Muscle layer of duodenum (tissue), 2 donors: Measurements from ENCODE around the gene UBE2F.

ENCODE experiments used
- H3K27ac ChIP-seq: one replicate; pipeline ENCODE4 v1.7.0; 2013; ENCODE audit warnings: mild to moderate bottlenecking, low read length
- H3K27me3 ChIP-seq: one replicate; pipeline ENCODE4 v1.7.0; 2013; ENCODE audit warnings: low read depth, mild to moderate bottlenecking, control low read depth, low read length
- H3K36me3 ChIP-seq, 2 donors: one replicate each; pipeline ENCODE4 v1.7.0; 2013; ENCODE audit warnings: low read length in 2 of 2, control low read depth in 1 of 2, mild to moderate bottlenecking in 1 of 2; ENCODE audit not compliant: insufficient read depth in 2 of 2, control insufficient read depth in 1 of 2
- H3K4me1 ChIP-seq, 2 donors: one replicate each; pipeline ENCODE4 v1.7.0; 2013; ENCODE audit warnings: low read length in 2 of 2, mild to moderate bottlenecking in 2 of 2, control low read depth in 1 of 2, moderate library complexity in 1 of 2; ENCODE audit not compliant: insufficient read depth in 2 of 2, control insufficient read depth in 1 of 2
- H3K4me3 ChIP-seq, 2 donors: one replicate each; pipeline ENCODE4 v1.7.0; 2013; ENCODE audit warnings: low read length in 2 of 2, low read depth in 1 of 2, mild to moderate bottlenecking in 1 of 2
- H3K9me3 ChIP-seq, 2 donors: one replicate each; pipeline ENCODE4 v1.7.0; 2013; ENCODE audit warnings: low read length in 2 of 2, control low read depth in 1 of 2, mild to moderate bottlenecking in 1 of 2; ENCODE audit not compliant: control insufficient read depth in 1 of 2
- donor health status: healthy.

UBE2F gene

GRCh38 chr2:238004077-238004830 is 37.4 kb downstream of the UBE2F start:
- H3K36me3 ChIP-seq = peaks cover 0 to 8% of the 10 kb centered on the region in 2 donors

GRCh38 chr2:238005528-238005927 is 38.7 kb downstream of the UBE2F start:
- H3K27me3 ChIP-seq = no peaks in the 10 kb centered on the region
- H3K4me3 ChIP-seq = no peak overlapping the region

More at GRCh38 chr2:238004077-238004830, 37.4 kb downstream of the UBE2F start:
- H3K27ac ChIP-seq = no peak overlapping the region
- H3K9me3 ChIP-seq = no peaks in the 10 kb centered on the region
- H3K4me1 ChIP-seq = no peaks in the 10 kb centered on the region
- H3K27me3 ChIP-seq = no peaks in the 10 kb centered on the region
- no peak overlapping the region for H3K4me3 ChIP-seq

GRCh38 chr2:238006510-238006909 is 39.7 kb downstream of the UBE2F start:
- H3K4me3 ChIP-seq = no peak overlapping the region
- no peaks in the 10 kb centered on the region for H3K4me1 ChIP-seq
- H3K9me3 ChIP-seq = no peaks in the 10 kb centered on the region
- no peaks in the 10 kb centered on the region for H3K27me3 ChIP-seq
- H3K36me3 ChIP-seq = no peaks in the 10 kb centered on the region
- no peak overlapping the region for H3K27ac ChIP-seq

More at GRCh38 chr2:238005528-238005927, 38.7 kb downstream of the UBE2F start:
- Histone ChIP-seq H3K9me3 (no peaks in the 10 kb centered on the region), H3K4me1 (no peaks in the 10 kb centered on the region), H3K27ac (no peak overlapping the region), H3K36me3 (peaks cover 0 to 2% of the 10 kb centered on the region in 2 donors)

GRCh38 chr2:238007924-238008323 is 41.1 kb downstream of the UBE2F start:
- H3K36me3 ChIP-seq = no peaks in the 10 kb centered on the region

GRCh38 chr2:238009563-238009962 is 42.7 kb downstream of the UBE2F start:
- no peaks in the 10 kb centered on the region for H3K27me3 ChIP-seq
- no peaks in the 10 kb centered on the region for H3K36me3 ChIP-seq
- no peaks in the 10 kb centered on the region for H3K4me1 ChIP-seq
- no peak overlapping the region for H3K4me3 ChIP-seq
- no peak overlapping the region for H3K27ac ChIP-seq
- no peaks in the 10 kb centered on the region for H3K9me3 ChIP-seq

More at GRCh38 chr2:238007924-238008323, 41.1 kb downstream of the UBE2F start:
- H3K27ac ChIP-seq = no peak overlapping the region
- H3K27me3 ChIP-seq = no peaks in the 10 kb centered on the region
- no peak overlapping the region for H3K4me3 ChIP-seq
- H3K9me3 ChIP-seq = no peaks in the 10 kb centered on the region
- H3K4me1 ChIP-seq = no peaks in the 10 kb centered on the region

GRCh38 chr2:238010572-238010971 is 43.8 kb downstream of the UBE2F start:
- no peak overlapping the region for H3K27ac ChIP-seq
- no peaks in the 10 kb centered on the region for H3K4me1 ChIP-seq
- no peaks in the 10 kb centered on the region for H3K27me3 ChIP-seq
- no peaks in the 10 kb centered on the region for H3K36me3 ChIP-seq
- H3K4me3 ChIP-seq = no peak overlapping the region
- no peaks in the 10 kb centered on the region for H3K9me3 ChIP-seq

GRCh38 chr2:238013806-238014205 is 47.0 kb downstream of the UBE2F start:
- Histone ChIP-seq H3K9me3 (no peaks in the 10 kb centered on the region), H3K27ac (no peak overlapping the region), H3K36me3 (peaks cover 0 to 8% of the 10 kb centered on the region in 2 donors), H3K4me1 (no peaks in the 10 kb centered on the region), H3K27me3 (no peaks in the 10 kb centered on the region), H3K4me3 (no peak overlapping the region)

- Histone ChIP-seq H3K4me1 (no peaks in the 10 kb centered on the region), H3K27me3 (no peaks in the 10 kb centered on the region), H3K36me3 (peaks cover 2 to 8% of the 10 kb centered on the region in 2 donors), H3K27ac (no peak overlapping the region), H3K9me3 (no peaks in the 10 kb centered on the region), H3K4me3 (no peak overlapping the region)
These were observed 48.9 kb downstream of the UBE2F start for GRCh38 chr2:238015705-238016104.

GRCh38 chr2:238016526-238016925 is 49.7 kb downstream of the UBE2F start:
- no peak overlapping the region for H3K27ac ChIP-seq
- H3K4me3 ChIP-seq = no peak overlapping the region
- no peaks in the 10 kb centered on the region for H3K4me1 ChIP-seq
- peaks cover 8 to 10% of the 10 kb centered on the region in 2 donors for H3K36me3 ChIP-seq
- H3K9me3 ChIP-seq = no peaks in the 10 kb centered on the region
- no peaks in the 10 kb centered on the region for H3K27me3 ChIP-seq

- Histone ChIP-seq H3K36me3 (peaks cover 10 to 11% of the 10 kb centered on the region in 2 donors), H3K27me3 (no peaks in the 10 kb centered on the region), H3K9me3 (no peaks in the 10 kb centered on the region), H3K4me1 (no peaks in the 10 kb centered on the region), H3K27ac (no peak overlapping the region), H3K4me3 (no peak overlapping the region)
These were observed 53.1 kb downstream of the UBE2F start for GRCh38 chr2:238019962-238020361.

- H3K9me3 ChIP-seq = no peaks in the 10 kb centered on the region
- no peaks in the 10 kb centered on the region for H3K27me3 ChIP-seq
- H3K27ac ChIP-seq = no peak overlapping the region
- no peaks in the 10 kb centered on the region for H3K4me1 ChIP-seq
- no peak overlapping the region for H3K4me3 ChIP-seq
- H3K36me3 ChIP-seq = peaks cover 10 to 20% of the 10 kb centered on the region in 2 donors
These were observed 54.0 kb downstream of the UBE2F start for GRCh38 chr2:238020816-238021215.

- Histone ChIP-seq H3K27me3 (no peaks in the 10 kb centered on the region), H3K4me1 (no peaks in the 10 kb centered on the region), H3K9me3 (no peaks in the 10 kb centered on the region), H3K27ac (no peak overlapping the region), H3K4me3 (no peak overlapping the region), H3K36me3 (peaks cover 10 to 23% of the 10 kb centered on the region in 2 donors)
These were observed 54.5 kb downstream of the UBE2F start for GRCh38 chr2:238021327-238021726.
